SK-N-MC (cell line): ENCODE data around the gene CEACAM19.
"Not testable (repeated sequence)": the region's sequence is repeated elsewhere in the genome, so short reads cannot be mapped to it uniquely, and the experiment has no call there.

Experiments used
- DNase-seq: peaks from one replicate; pipeline ENCODE4 v3.0.0-alpha.2; 2011; ENCODE audit warnings: low read depth, low spot score
- H3K27ac ChIP-seq: fragments of 200-600 bp; sonication (generic); 2 replicates; pipeline ENCODE4 v1.5.1; 2016; ENCODE audit warnings: mixed run types
- H3K36me3 ChIP-seq: fragments of 200-600 bp; sonication (generic); 2 replicates; pipeline ENCODE4 v1.6.1; 2017; ENCODE audit warnings: antibody characterized with exemption, low read length, mixed read lengths; ENCODE audit not compliant: insufficient read depth
- H3K4me3 ChIP-seq: fragments of 200-600 bp; sonication (generic); 2 replicates; pipeline ENCODE4 v1.5.1; 2016
- H3K9ac ChIP-seq: fragments of 200-600 bp; sonication (generic); 2 replicates; pipeline ENCODE4 v1.8.0; 2017; ENCODE audit warnings: mixed run types, mixed read lengths; ENCODE audit not compliant: insufficient read length
- H3K9me3 ChIP-seq: fragments of 200-600 bp; sonication (generic); 2 replicates; pipeline ENCODE4 v1.6.1; 2017; ENCODE audit warnings: low read depth, mild to moderate bottlenecking, antibody characterized with exemption, low read length, moderate library complexity, mixed read lengths
- EZH2 ChIP-seq: fragments of 200-600 bp; sonication (generic); IDR thresholded peaks from one replicate; pipeline ENCODE4 v1.6.1; 2017; ENCODE audit warnings: antibody characterized with exemption
- FOXP2 ChIP-seq: optimal IDR thresholded peaks from 2 replicates; pipeline ENCODE3; 2011; ENCODE audit warnings: mild to moderate bottlenecking, moderate library complexity; ENCODE audit not compliant: insufficient read depth; ENCODE audit errors: extremely low read length, control extremely low read depth
- POLR2AphosphoS5 ChIP-seq: IDR thresholded peaks from 2 replicates; pipeline ENCODE4 v1.6.1; 2012; ENCODE audit warnings: mild to moderate bottlenecking, low read depth, low read length, borderline replicate concordance

The CEACAM19 gene

DNA sequence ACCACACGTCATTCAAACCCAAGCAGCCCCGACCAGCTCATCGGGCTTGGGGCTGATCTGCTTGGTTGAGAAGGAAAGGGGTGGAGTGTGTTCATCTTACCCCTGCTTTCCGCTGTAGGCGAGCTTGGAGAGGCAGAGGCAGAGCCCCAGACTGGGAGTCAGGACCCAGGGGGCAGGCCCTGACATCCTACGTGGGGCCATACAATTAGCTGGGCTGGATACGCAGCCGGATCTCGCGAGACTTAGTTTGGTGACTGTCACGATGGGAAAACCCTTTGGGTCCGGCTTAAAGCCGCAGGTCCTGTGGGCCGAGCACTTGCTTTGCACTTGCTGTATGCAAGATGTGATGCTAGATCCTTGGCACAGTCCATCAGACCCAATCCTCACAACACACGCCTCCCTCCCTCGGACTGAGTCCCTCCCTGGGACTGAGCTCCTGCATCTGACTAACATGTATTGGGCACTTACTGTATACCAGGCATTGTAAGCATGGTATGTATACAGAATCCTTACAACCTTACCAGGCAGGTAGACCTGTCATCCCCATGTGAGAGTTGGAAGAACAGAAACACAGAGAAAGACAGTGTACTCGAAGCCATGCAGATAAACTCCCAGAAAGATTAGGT lies 31.4 kb downstream of the CEACAM19 start:
- H3K9ac ChIP-seq: no peak overlapping the region
- H3K9me3 ChIP-seq: no peaks in the 10 kb centered on the region
- H3K27ac ChIP-seq: no peak overlapping the region
- no peak for DNase-seq
- H3K4me3 ChIP-seq: no peak overlapping the region
- no peaks in the 10 kb centered on the region for H3K36me3 ChIP-seq
- no peak for TF ChIP-seq EZH2
- no peak for TF ChIP-seq FOXP2
- TF ChIP-seq POLR2AphosphoS5: no peak

DNA sequence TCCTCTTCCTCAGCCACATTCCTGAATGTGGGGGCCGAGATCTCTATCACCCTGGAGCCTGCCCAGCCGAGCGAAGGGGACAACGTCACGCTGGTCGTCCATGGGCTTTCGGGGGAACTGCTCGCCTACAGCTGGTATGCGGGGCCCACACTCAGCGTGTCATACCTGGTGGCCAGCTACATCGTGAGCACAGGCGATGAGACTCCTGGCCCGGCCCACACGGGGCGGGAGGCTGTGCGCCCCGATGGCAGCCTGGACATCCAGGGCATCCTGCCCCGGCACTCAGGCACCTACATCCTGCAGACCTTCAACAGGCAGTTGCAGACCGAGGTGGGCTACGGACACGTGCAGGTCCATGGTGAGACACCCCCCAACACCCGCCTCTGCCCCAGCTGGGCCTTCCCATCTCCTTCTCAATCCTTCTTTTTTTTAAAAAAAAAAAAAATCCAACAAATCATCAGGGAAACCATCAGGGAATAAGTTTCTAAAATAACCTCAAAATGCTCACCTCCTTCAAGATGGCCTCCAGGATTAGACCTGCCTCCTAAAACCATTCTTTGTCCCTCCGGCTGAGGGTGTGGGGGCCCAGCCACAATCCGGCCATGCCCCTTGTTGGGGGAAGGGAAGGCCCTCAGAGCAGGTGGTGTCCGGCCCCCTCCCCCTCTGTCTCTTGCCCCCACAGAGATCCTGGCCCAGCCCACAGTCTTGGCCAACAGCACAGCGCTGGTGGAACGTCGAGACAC lies 32.2 kb downstream of the CEACAM19 start:
- TF ChIP-seq EZH2 (no peak), FOXP2 (no peak), POLR2AphosphoS5 (no peak)
- no peak overlapping the region for H3K27ac ChIP-seq
- H3K36me3 ChIP-seq: no peaks in the 10 kb centered on the region
- no peak for DNase-seq
- no peak overlapping the region for H3K4me3 ChIP-seq
- H3K9me3 ChIP-seq: no peaks in the 10 kb centered on the region
- H3K9ac ChIP-seq: no peak overlapping the region

DNA sequence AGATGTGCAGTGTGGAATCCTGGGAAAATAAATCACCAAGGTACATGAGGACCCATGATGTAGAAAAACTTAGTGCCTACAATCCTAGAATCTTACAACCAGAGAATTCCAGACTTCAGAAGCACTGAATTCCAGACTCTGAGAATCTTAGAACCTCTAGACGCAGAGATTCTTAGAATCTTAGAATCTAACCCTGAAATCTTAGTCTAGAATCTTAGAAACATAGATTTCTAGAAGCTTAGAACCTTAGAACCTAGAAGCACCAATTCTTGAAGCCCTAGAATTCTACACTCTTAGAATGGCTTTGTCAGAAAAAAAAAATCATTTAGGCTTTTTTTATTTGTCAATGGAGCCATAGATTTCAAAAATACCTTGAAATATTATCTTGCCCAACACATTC lies 33.7 kb downstream of the CEACAM19 start:
- TF ChIP-seq EZH2: no peak
- TF ChIP-seq FOXP2: no peak
- TF ChIP-seq POLR2AphosphoS5: no peak
- no peaks in the 10 kb centered on the region for H3K9me3 ChIP-seq
- H3K27ac ChIP-seq: no peak overlapping the region
- DNase-seq: no peak
- H3K9ac ChIP-seq: no peak overlapping the region
- H3K4me3 ChIP-seq: no peak overlapping the region
- no peaks in the 10 kb centered on the region for H3K36me3 ChIP-seq

DNA sequence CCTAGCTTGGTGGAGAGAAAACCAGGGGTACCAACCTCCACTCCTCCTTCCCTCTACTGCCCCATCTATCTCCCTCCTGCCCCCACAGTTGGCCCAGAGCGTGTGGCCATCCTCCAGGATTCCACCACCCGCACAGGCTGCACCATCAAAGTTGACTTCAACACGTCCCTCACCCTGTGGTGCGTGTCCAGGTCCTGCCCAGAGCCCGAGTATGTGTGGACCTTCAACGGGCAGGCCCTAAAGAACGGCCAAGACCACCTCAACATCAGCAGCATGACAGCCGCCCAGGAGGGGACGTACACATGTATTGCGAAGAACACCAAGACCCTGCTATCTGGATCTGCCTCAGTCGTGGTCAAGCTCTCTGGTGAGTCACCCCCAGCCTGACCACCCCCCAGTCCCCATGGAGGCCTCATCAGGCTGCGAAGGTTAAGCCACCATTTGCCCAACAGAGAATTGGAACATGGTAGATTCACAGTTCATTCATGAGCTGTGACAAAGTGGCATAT lies 34.3 kb downstream of the CEACAM19 start:
- H3K27ac ChIP-seq: no peak overlapping the region
- TF ChIP-seq POLR2AphosphoS5 (no peak), FOXP2 (no peak), EZH2 (no peak)
- no peak for DNase-seq
- H3K9me3 ChIP-seq: no peaks in the 10 kb centered on the region
- H3K9ac ChIP-seq: no peak overlapping the region
- H3K36me3 ChIP-seq: no peaks in the 10 kb centered on the region
- H3K4me3 ChIP-seq: no peak overlapping the region

DNA sequence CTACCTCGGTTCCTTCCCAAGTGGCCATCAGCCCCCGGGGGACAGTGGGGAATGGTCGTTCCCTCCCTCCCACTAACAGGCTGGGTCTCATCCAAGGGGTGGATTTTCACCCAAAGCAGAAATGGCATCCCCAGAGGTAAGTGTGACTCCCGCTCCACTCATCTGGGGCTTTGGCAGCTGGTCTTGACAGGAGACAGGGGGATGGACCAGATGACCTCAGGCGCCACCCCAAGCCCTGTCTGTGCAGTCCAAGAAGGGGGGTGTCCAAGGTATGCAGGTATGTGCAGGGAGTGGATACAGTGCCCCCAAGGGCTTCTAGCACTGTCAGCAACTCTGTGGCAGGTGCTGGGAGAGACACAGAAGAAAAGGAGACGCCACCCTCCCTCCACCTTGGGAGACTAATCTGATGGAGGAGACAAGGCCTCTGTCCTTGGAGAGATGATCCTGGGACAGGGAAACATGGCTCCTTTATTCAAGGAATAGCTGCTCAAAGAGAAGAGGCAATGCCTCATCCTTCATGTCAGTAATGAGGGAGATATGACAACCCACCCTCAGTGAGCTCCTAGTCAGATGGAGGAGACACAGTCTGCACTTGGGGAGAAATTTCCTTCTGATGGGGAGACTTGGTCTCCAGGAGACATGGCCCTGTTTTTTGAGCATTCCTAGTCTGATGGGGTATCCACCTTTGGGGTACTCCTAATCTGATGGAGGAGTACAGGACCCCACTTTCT lies 35.4 kb downstream of the CEACAM19 start:
- Histone ChIP-seq H3K27ac (no peak overlapping the region), H3K4me3 (no peak overlapping the region), H3K36me3 (no peaks in the 10 kb centered on the region), H3K9me3 (no peaks in the 10 kb centered on the region), H3K9ac (no peak overlapping the region)
- TF ChIP-seq POLR2AphosphoS5: no peak
- TF ChIP-seq EZH2: no peak
- no peak for TF ChIP-seq FOXP2
- no peak for DNase-seq

DNA sequence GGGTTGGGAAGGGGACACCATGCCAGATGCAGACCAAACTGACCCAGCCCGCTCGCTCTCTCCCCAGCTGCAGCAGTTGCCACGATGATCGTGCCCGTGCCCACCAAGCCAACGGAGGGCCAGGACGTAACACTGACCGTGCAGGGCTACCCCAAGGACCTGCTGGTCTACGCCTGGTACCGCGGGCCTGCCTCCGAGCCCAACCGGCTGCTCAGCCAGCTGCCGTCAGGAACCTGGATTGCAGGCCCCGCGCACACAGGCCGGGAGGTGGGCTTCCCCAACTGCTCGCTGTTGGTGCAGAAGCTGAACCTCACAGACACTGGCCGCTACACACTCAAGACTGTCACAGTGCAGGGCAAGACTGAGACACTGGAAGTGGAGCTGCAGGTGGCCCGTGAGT lies 36.5 kb downstream of the CEACAM19 start:
- Histone ChIP-seq H3K9me3 (no peaks in the 10 kb centered on the region), H3K4me3 (no peak overlapping the region), H3K27ac (no peak overlapping the region), H3K36me3 (no peaks in the 10 kb centered on the region), H3K9ac (no peak overlapping the region)
- TF ChIP-seq POLR2AphosphoS5: no peak
- no peak for TF ChIP-seq EZH2
- no peak for TF ChIP-seq FOXP2
- no peak for DNase-seq

DNA sequence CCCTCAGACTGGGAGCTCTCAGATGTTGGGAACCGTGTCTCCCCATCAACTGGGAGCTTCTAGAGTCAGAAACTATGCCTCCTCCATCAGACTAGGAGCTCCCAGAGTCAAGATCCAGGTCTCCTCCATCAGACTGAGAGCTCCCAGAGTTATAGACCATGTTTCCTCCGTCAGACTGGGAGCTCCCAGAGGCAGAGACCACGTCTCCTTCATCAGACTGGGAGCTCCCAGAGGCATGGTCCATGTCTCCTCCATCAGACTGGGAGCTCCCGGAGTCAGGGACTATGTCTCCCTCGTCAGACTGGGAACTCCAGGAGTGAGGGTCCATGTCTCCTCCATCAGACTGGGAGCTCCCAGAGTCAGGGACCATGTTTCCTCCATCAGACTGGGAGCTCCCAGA lies 37.7 kb downstream of the CEACAM19 start:
- H3K36me3 ChIP-seq: no peaks in the 10 kb centered on the region
- no peak overlapping the region for H3K9ac ChIP-seq
- H3K27ac ChIP-seq: no peak overlapping the region
- no peaks in the 10 kb centered on the region for H3K9me3 ChIP-seq
- H3K4me3 ChIP-seq: no peak overlapping the region
- no peak for TF ChIP-seq EZH2
- TF ChIP-seq FOXP2: no peak
- TF ChIP-seq POLR2AphosphoS5: no peak
- DNase-seq: no peak

DNA sequence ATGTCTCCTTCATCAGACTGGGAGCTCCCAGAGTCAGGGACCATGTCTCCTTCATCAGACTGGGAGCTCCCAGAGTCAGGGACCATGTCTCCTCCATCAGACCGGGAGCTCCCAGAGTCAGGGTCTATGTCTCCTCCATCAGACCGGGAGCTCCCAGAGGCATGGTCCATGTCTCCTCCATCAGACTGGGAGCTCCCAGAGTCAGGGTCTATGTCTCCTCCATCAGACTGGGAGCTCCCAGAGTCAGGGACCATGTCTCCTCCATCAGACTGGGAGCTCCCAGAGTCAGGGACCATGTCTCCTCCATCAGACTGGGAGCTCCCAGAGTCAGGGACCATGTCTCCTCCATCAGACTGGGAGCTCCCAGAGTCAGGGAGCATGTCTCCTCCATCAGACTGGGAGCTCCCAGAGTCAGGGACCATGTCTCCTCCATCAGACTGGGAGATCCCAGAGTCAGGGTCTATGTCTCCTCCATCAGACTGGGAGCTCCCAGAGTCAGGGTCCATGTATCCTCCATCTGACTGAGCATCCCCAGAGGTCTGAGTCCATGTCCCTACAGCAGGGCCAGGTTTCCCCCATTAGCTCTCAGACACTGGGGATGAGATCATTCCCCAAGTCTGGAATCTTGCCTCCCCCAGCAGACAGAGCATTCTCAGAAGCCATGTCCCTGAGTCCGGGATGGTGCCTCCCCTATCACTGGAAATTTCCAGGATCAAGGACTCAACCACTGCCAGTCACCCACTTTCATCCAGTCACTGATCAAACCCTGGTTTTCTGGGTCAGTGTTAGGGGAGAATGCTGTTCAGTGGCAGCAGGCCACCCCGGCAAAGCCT lies 38.4 kb downstream of the CEACAM19 start:
- not testable (repeated sequence) for H3K27ac ChIP-seq, H3K36me3 ChIP-seq, H3K4me3 ChIP-seq, H3K9me3 ChIP-seq, DNase-seq, H3K9ac ChIP-seq
